PC-9 (cell line): ENCODE data around the gene PRUNE2.

ENCODE experiments used
- CTCF ChIP-seq: fragments of 200-600 bp; sonication (generic); conservative IDR thresholded peaks from 2 replicates; pipeline ENCODE4 v1.6.1; 2017; ENCODE audit warnings: mixed run types, antibody characterized with exemption, mild to moderate bottlenecking, moderate library complexity
- EZH2 ChIP-seq: fragments of 200-600 bp; sonication (generic); IDR thresholded peaks from 2 replicates; pipeline ENCODE4 v1.8.0; 2017; ENCODE audit warnings: antibody characterized with exemption, low read depth

GRCh38 chr9:76588316-76588715 lies 317.6 kb downstream of the PRUNE2 start:
- TF ChIP-seq CTCF = no peak
- no peak for TF ChIP-seq EZH2
